ENCODE results near the gene OSTN. TPM values are rescaled to one million over a fixed set of nuclear protein-coding genes. Genes with fewer than 3 reads are reported as not detected.

Gene OSTN
- total RNA-seq, 1 experiment from 2014 or later, result not detected

DNA sequence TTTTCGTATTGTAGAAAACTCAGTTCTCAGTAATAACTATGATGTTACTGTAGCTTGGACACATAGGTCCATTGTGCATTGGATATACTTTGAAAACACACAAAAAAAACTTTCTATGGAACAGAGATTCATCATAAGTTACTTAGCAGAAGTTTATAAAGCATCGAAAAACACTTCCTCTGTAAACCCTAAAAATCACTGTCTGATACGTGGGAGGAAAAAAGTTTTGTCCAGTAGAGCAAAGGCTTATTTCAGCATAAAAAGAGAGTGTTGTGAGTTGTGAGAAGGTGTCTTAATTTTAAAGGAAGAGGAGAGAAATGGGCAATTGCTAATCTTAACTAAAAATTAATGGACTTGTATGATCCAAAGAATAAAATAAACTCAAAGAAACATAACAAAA lies 64.8 kb downstream of the OSTN start:
- no peak for TF ChIP-seq POLR2AphosphoS5 (IDR thresholded peaks at IDR 0.05; ENCODE audit: low read depth, low read length)
- TF ChIP-seq, protein P1, sequence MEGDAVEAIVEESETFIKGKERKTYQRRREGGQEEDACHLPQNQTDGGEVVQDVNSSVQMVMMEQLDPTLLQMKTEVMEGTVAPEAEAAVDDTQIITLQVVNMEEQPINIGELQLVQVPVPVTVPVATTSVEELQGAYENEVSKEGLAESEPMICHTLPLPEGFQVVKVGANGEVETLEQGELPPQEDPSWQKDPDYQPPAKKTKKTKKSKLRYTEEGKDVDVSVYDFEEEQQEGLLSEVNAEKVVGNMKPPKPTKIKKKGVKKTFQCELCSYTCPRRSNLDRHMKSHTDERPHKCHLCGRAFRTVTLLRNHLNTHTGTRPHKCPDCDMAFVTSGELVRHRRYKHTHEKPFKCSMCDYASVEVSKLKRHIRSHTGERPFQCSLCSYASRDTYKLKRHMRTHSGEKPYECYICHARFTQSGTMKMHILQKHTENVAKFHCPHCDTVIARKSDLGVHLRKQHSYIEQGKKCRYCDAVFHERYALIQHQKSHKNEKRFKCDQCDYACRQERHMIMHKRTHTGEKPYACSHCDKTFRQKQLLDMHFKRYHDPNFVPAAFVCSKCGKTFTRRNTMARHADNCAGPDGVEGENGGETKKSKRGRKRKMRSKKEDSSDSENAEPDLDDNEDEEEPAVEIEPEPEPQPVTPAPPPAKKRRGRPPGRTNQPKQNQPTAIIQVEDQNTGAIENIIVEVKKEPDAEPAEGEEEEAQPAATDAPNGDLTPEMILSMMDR (IDR thresholded peaks at IDR 0.05), result no peak
- TF ChIP-seq TCF7L2 (IDR thresholded peaks at IDR 0.05; ENCODE audit: low read depth, low read length), result no peak
- no peak for TF ChIP-seq SIN3A (IDR thresholded peaks at IDR 0.05; ENCODE audit: borderline replicate concordance, insufficient read depth, low read depth, low read length)
- no peak for TF ChIP-seq REST (IDR thresholded peaks at IDR 0.05; ENCODE audit: insufficient read depth in 1 of 2, low read depth in 2 of 2, low read length in 1 of 2)
- no peak overlapping the region for H3K27ac ChIP-seq (ENCODE audit: low read length)
- peaks cover under 1% of the 10 kb centered on the region; the same call in 1 of the 2 replicates for H3K4me1 ChIP-seq (ENCODE audit: control insufficient read depth, insufficient read depth, low read length)
- no peaks in the 10 kb centered on the region for H3K9me3 ChIP-seq (ENCODE audit: control insufficient read depth, insufficient read depth, low read depth, low read length)
- no peak for DNase-seq (ENCODE audit: low read depth, low spot score)
- POLR2A ChIA-PET, result no interaction called here
- intact Hi-C loops (cut with micrococcal nuclease; ENCODE audit: unreplicated experiment), result no loop called here
- CTCF ChIA-PET, result no interaction called here
- H3K27me3 ChIP-seq (ENCODE audit: control insufficient read depth, insufficient read depth, low read length), result no peaks in the 10 kb centered on the region
- no peaks in the 10 kb centered on the region for H3K36me3 ChIP-seq (ENCODE audit: control insufficient read depth, insufficient read depth, low read length)
- H3K4me3 ChIP-seq (ENCODE audit: low read depth in 2 of 2, low read length in 2 of 2), result no peak overlapping the region
- in situ Hi-C loops (cut with HindIII; ENCODE audit: low pct_unique_long_range_greater_than_20kb, low sequenced_read_pairs), result no loop called here
- no TSS peak for BruUV-seq (replicated peaks)
- no peak for ATAC-seq

- ChIA-PET CTCF (no interaction called here), POLR2A (no interaction called here)
- no TSS peak for BruUV-seq (replicated peaks)
- Histone ChIP-seq H3K27ac (ENCODE audit: low read length) (no peak overlapping the region), H3K36me3 (ENCODE audit: control insufficient read depth, insufficient read depth, low read length) (no peaks in the 10 kb centered on the region), H3K27me3 (ENCODE audit: control insufficient read depth, insufficient read depth, low read length) (no peaks in the 10 kb centered on the region), H3K9me3 (ENCODE audit: control insufficient read depth, insufficient read depth, low read depth, low read length) (no peaks in the 10 kb centered on the region), H3K4me3 (ENCODE audit: low read depth in 2 of 2, low read length in 2 of 2) (no peak overlapping the region), H3K4me1 (ENCODE audit: control insufficient read depth, insufficient read depth, low read length) (no peaks in the 10 kb centered on the region)
- TF ChIP-seq, protein P1 (IDR thresholded peaks at IDR 0.05), result no peak
- ATAC-seq, result no peak
- no peak for DNase-seq (ENCODE audit: low read depth, low spot score)
- intact Hi-C loops (cut with micrococcal nuclease; ENCODE audit: unreplicated experiment), result no loop called here
- in situ Hi-C loops (cut with HindIII; ENCODE audit: low pct_unique_long_range_greater_than_20kb, low sequenced_read_pairs), result no loop called here
These were observed 69.7 kb downstream of the OSTN start for GRCh38 chr3:191268737-191269136.
